ENCODE measurements around the gene E2F8. TPM values are rescaled to one million over a fixed set of nuclear protein-coding genes. Genes with fewer than 3 reads are reported as not detected.
A peak's percentile ranks its signal among the peaks of the same experiment; 100 is the strongest.

E2F8 gene
- total and polyA plus RNA-seq, 2 experiments from 2014 or later: 8.3 to 10.6 TPM

DNA sequence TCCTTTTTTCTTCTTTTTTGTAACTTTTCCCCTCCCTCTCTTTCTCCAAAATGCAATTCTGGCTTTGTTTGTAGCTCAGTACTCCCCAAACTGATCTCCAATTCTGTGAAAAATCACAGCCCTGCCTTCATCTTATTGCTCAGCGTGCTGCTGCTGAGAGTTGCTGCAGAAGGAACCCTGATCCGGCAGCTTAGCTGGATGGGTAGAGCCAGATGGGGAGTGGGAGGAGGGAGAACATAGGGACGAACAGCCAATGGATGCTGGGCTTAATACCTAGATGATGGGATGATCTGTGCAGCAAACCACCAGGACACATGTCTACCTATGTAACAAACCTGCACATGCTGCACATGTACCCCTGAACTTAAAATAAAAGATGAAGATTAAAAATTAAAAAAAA lies 47.5 kb upstream of the E2F8 start:
- Mint-ChIP-seq H3K27ac (no peak overlapping the region), H3K9me3 (no peaks in the 10 kb centered on the region), H3K4me3 (no peak overlapping the region), H3K4me1 (peaks cover 10% of the 10 kb centered on the region), H3K27me3 (ENCODE audit: insufficient read depth, low read depth, poor library complexity) (peaks cover 5% of the 10 kb centered on the region), H3K36me3 (ENCODE audit: low read depth) (no peaks in the 10 kb centered on the region)
- TF ChIP-seq EZH2phosphoT487 (IDR thresholded peaks at IDR 0.05; ENCODE audit: unreplicated experiment) (no peak), EZH2 (IDR thresholded peaks at IDR 0.05; ENCODE audit: low read depth, unreplicated experiment) (no peak), ZNF114 (CRISPR knock-in tag; IDR thresholded peaks at IDR 0.05) (no peak), ZNF331 (CRISPR knock-in tag; IDR thresholded peaks at IDR 0.05; ENCODE audit: low read depth) (no peak), POLR2AphosphoS5 (IDR thresholded peaks at IDR 0.05; ENCODE audit: low read depth) (no peak), STAT1 (IDR thresholded peaks at IDR 0.05; ENCODE audit: unreplicated experiment) (no peak), NANOG (IDR thresholded peaks at IDR 0.05; ENCODE audit: borderline replicate concordance) (no peak), CREB1 (CRISPR knock-in tag; IDR thresholded peaks at IDR 0.05; ENCODE audit: low read depth) (no peak), JUNB (IDR thresholded peaks at IDR 0.05; ENCODE audit: unreplicated experiment) (no peak)
- TF ChIP-seq, protein P1, sequence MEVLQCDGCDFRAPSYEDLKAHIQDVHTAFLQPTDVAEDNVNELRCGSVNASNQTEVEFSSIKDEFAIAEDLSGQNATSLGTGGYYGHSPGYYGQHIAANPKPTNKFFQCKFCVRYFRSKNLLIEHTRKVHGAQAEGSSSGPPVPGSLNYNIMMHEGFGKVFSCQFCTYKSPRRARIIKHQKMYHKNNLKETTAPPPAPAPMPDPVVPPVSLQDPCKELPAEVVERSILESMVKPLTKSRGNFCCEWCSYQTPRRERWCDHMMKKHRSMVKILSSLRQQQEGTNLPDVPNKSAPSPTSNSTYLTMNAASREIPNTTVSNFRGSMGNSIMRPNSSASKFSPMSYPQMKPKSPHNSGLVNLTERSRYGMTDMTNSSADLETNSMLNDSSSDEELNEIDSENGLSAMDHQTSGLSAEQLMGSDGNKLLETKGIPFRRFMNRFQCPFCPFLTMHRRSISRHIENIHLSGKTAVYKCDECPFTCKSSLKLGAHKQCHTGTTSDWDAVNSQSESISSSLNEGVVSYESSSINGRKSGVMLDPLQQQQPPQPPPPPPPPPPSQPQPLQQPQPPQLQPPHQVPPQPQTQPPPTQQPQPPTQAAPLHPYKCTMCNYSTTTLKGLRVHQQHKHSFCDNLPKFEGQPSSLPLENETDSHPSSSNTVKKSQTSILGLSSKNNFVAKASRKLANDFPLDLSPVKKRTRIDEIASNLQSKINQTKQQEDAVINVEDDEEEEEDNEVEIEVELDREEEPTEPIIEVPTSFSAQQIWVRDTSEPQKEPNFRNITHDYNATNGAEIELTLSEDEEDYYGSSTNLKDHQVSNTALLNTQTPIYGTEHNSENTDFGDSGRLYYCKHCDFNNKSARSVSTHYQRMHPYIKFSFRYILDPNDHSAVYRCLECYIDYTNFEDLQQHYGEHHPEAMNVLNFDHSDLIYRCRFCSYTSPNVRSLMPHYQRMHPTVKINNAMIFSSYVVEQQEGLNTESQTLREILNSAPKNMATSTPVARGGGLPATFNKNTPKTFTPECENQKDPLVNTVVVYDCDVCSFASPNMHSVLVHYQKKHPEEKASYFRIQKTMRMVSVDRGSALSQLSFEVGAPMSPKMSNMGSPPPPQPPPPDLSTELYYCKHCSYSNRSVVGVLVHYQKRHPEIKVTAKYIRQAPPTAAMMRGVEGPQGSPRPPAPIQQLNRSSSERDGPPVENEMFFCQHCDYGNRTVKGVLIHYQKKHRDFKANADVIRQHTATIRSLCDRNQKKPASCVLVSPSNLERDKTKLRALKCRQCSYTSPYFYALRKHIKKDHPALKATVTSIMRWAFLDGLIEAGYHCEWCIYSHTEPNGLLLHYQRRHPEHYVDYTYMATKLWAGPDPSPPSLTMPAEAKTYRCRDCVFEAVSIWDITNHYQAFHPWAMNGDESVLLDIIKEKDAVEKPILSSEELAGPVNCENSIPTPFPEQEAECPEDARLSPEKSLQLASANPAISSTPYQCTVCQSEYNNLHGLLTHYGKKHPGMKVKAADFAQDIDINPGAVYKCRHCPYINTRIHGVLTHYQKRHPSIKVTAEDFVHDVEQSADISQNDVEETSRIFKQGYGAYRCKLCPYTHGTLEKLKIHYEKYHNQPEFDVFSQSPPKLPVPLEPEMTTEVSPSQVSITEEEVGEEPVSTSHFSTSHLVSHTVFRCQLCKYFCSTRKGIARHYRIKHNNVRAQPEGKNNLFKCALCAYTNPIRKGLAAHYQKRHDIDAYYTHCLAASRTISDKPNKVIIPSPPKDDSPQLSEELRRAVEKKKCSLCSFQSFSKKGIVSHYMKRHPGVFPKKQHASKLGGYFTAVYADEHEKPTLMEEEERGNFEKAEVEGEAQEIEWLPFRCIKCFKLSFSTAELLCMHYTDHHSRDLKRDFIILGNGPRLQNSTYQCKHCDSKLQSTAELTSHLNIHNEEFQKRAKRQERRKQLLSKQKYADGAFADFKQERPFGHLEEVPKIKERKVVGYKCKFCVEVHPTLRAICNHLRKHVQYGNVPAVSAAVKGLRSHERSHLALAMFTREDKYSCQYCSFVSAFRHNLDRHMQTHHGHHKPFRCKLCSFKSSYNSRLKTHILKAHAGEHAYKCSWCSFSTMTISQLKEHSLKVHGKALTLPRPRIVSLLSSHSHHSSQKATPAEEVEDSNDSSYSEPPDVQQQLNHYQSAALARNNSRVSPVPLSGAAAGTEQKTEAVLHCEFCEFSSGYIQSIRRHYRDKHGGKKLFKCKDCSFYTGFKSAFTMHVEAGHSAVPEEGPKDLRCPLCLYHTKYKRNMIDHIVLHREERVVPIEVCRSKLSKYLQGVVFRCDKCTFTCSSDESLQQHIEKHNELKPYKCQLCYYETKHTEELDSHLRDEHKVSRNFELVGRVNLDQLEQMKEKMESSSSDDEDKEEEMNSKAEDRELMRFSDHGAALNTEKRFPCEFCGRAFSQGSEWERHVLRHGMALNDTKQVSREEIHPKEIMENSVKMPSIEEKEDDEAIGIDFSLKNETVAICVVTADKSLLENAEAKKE (CRISPR knock-in tag; IDR thresholded peaks at IDR 0.05): no peak
- TF ChIP-seq, protein P2, sequence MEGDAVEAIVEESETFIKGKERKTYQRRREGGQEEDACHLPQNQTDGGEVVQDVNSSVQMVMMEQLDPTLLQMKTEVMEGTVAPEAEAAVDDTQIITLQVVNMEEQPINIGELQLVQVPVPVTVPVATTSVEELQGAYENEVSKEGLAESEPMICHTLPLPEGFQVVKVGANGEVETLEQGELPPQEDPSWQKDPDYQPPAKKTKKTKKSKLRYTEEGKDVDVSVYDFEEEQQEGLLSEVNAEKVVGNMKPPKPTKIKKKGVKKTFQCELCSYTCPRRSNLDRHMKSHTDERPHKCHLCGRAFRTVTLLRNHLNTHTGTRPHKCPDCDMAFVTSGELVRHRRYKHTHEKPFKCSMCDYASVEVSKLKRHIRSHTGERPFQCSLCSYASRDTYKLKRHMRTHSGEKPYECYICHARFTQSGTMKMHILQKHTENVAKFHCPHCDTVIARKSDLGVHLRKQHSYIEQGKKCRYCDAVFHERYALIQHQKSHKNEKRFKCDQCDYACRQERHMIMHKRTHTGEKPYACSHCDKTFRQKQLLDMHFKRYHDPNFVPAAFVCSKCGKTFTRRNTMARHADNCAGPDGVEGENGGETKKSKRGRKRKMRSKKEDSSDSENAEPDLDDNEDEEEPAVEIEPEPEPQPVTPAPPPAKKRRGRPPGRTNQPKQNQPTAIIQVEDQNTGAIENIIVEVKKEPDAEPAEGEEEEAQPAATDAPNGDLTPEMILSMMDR (conservative IDR thresholded peaks at IDR 0.05; ENCODE audit: low read depth in 2 of 2): no peak
- TF ChIP-seq, protein P3, sequence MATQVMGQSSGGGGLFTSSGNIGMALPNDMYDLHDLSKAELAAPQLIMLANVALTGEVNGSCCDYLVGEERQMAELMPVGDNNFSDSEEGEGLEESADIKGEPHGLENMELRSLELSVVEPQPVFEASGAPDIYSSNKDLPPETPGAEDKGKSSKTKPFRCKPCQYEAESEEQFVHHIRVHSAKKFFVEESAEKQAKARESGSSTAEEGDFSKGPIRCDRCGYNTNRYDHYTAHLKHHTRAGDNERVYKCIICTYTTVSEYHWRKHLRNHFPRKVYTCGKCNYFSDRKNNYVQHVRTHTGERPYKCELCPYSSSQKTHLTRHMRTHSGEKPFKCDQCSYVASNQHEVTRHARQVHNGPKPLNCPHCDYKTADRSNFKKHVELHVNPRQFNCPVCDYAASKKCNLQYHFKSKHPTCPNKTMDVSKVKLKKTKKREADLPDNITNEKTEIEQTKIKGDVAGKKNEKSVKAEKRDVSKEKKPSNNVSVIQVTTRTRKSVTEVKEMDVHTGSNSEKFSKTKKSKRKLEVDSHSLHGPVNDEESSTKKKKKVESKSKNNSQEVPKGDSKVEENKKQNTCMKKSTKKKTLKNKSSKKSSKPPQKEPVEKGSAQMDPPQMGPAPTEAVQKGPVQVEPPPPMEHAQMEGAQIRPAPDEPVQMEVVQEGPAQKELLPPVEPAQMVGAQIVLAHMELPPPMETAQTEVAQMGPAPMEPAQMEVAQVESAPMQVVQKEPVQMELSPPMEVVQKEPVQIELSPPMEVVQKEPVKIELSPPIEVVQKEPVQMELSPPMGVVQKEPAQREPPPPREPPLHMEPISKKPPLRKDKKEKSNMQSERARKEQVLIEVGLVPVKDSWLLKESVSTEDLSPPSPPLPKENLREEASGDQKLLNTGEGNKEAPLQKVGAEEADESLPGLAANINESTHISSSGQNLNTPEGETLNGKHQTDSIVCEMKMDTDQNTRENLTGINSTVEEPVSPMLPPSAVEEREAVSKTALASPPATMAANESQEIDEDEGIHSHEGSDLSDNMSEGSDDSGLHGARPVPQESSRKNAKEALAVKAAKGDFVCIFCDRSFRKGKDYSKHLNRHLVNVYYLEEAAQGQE (IDR thresholded peaks at IDR 0.05; ENCODE audit: unreplicated experiment): no peak
- TF ChIP-seq, protein P4, sequence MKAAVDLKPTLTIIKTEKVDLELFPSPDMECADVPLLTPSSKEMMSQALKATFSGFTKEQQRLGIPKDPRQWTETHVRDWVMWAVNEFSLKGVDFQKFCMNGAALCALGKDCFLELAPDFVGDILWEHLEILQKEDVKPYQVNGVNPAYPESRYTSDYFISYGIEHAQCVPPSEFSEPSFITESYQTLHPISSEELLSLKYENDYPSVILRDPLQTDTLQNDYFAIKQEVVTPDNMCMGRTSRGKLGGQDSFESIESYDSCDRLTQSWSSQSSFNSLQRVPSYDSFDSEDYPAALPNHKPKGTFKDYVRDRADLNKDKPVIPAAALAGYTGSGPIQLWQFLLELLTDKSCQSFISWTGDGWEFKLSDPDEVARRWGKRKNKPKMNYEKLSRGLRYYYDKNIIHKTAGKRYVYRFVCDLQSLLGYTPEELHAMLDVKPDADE (IDR thresholded peaks at IDR 0.05): no peak
- H3K4me2 ChIP-seq: no peak overlapping the region
- H3K4me1 ChIP-seq (ENCODE audit: insufficient read depth): no peaks in the 10 kb centered on the region
- no peaks in the 10 kb centered on the region for H3K36me3 ChIP-seq (ENCODE audit: insufficient read depth)
- H3K27ac ChIP-seq (ENCODE audit: low read depth): no peak overlapping the region
- H3K9me2 ChIP-seq (ENCODE audit: insufficient read depth): no peaks in the 10 kb centered on the region
- no peaks in the 10 kb centered on the region for H3F3A ChIP-seq (replicated peaks; ENCODE audit: low read depth)
- DNase-seq (ENCODE audit: low spot score) (no peak), ATAC-seq (no peak)
- H2AFZ ChIP-seq: peak overlapping the region; percentile 59; the same call in 1 of the 2 replicates
- no peak overlapping the region for H3K4me3 ChIP-seq
- no peaks in the 10 kb centered on the region for H4K20me1 ChIP-seq (replicated peaks; ENCODE audit: insufficient read depth)
- no peaks in the 10 kb centered on the region for H3K79me2 ChIP-seq (replicated peaks; ENCODE audit: insufficient read depth)
- no peaks in the 10 kb centered on the region for H3K27me3 ChIP-seq (ENCODE audit: insufficient read depth)
